Hippocampal formation (tissue), 2 donors: ENCODE measurements around the gene PLEKHG7.

Experiments used
- DNase-seq, 2 donors: peaks; one replicate each; lab custom pipeline; 2025; lab: John Stamatoyannopoulos, UW

PLEKHG7 gene

GRCh38 chr12:92803903-92804302 is 101.1 kb downstream of the PLEKHG7 start:
- DNase-seq, result no peak

- DNase-seq, result no peak
Observed at GRCh38 chr12:92810370-92810769, 107.6 kb downstream of the PLEKHG7 start.

- DNase-seq, result no peak
Observed at GRCh38 chr12:92814584-92814983, 111.8 kb downstream of the PLEKHG7 start.

- DNase-seq, result no peak
Observed at GRCh38 chr12:92821142-92821541, 118.4 kb downstream of the PLEKHG7 start.
